NCI-H510A (cell line): Measurements from ENCODE around the gene NIM1K.
A peak's percentile ranks its signal among the peaks of the same experiment; 100 is the strongest.
"Not testable (repeated sequence)": the region's sequence is repeated elsewhere in the genome, so short reads cannot be mapped to it uniquely, and the experiment has no call there.

Experiments
- DNase-seq: peaks from one replicate; lab custom pipeline; 2025; lab: John Stamatoyannopoulos, UW

The NIM1K gene

GRCh38 chr5:43230707-43231106 is 38.7 kb downstream of the NIM1K start:
- no peak for DNase-seq

GRCh38 chr5:43231977-43232376 is 40.0 kb downstream of the NIM1K start:
- no peak for DNase-seq

- DNase-seq, result peak; percentile 11
Measured at GRCh38 chr5:43232943-43233833, 41.2 kb downstream of the NIM1K start.

GRCh38 chr5:43233946-43234345 is 41.9 kb downstream of the NIM1K start:
- DNase-seq, result no peak

GRCh38 chr5:43236653-43237355 is 44.8 kb downstream of the NIM1K start:
- no peak for DNase-seq

GRCh38 chr5:43242196-43242595 is 50.2 kb downstream of the NIM1K start:
- no peak for DNase-seq

GRCh38 chr5:43243270-43243669 is 51.2 kb downstream of the NIM1K start:
- DNase-seq, result no peak

- no peak for DNase-seq
Measured at GRCh38 chr5:43244823-43245565, 53.0 kb downstream of the NIM1K start.

GRCh38 chr5:43245724-43246385 is 53.8 kb downstream of the NIM1K start:
- no peak for DNase-seq

GRCh38 chr5:43251754-43252153 is 59.7 kb downstream of the NIM1K start:
- no peak for DNase-seq

GRCh38 chr5:43255704-43256103 is 63.7 kb downstream of the NIM1K start:
- no peak for DNase-seq

- DNase-seq, result no peak
Measured at GRCh38 chr5:43256261-43256966, 64.4 kb downstream of the NIM1K start.

- DNase-seq, result no peak
Measured at GRCh38 chr5:43258116-43258515, 66.1 kb downstream of the NIM1K start.

- DNase-seq, result not testable (repeated sequence)
Measured at GRCh38 chr5:43262269-43262668, 70.2 kb downstream of the NIM1K start.

- no peak for DNase-seq
Measured at GRCh38 chr5:43268188-43268820, 76.3 kb downstream of the NIM1K start.

- DNase-seq, result no peak
Measured at GRCh38 chr5:43270645-43271044, 78.6 kb downstream of the NIM1K start.

GRCh38 chr5:43273552-43273951 is 81.5 kb downstream of the NIM1K start:
- DNase-seq, result no peak

- DNase-seq, result no peak
Measured at GRCh38 chr5:43274435-43275114, 82.5 kb downstream of the NIM1K start.

GRCh38 chr5:43275391-43275790 is 83.4 kb downstream of the NIM1K start:
- DNase-seq, result no peak

- no peak for DNase-seq
Measured at GRCh38 chr5:43279548-43280274, 87.7 kb downstream of the NIM1K start.
